ENCODE data around the gene TFB2M.

- TF ChIP-seq CTCF (IDR thresholded peaks at IDR 0.05) (no peak), POLR2A (IDR thresholded peaks at IDR 0.05; ENCODE audit: low read depth) (no peak), EP300 (IDR thresholded peaks at IDR 0.05) (no peak), POLR2AphosphoS5 (IDR thresholded peaks at IDR 0.05) (no peak)
These were observed 966 bp downstream of the TFB2M start for GRCh38 chr1:246564839-246565750.

All from esophagus muscularis mucosa (tissue), 4 donors.